ENCODE measurements around the gene GNPNAT1. TPM values are rescaled to one million over a fixed set of nuclear protein-coding genes. Genes with fewer than 3 reads are reported as not detected.

Gene GNPNAT1
- polyA plus RNA-seq, 1 of the 3 experiments (the other 2 are of a cell fraction): 15.2 TPM

DNA sequence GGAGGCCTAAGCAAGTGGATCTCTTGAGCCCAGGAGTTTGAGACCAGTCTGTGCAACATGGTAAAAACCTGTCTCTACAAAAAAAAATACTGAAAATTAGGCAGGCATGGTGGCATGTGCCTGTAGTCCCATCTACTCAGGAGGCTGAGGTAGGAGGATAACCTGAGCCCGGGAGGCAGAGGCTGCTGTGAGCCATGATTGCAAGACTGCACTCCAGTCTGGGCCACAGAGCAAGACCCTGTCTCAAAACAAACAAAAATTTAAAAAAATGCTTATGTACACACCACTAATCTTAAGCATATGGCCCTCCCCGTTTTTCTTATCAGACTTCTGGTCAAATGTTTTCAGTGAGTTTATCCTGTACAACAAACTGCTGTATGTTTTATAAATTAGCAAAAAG is 1.7 kb upstream of the GNPNAT1 start:
- Histone ChIP-seq H3K27me3 (ENCODE audit: insufficient read depth) (no peaks in the 10 kb centered on the region), H4K20me1 (ENCODE audit: insufficient read depth) (peaks cover 13% of the 10 kb centered on the region), H3K4me1 (ENCODE audit: control insufficient read depth in 1 of 2, insufficient read depth in 2 of 2, low read depth in 1 of 2, low read length in 1 of 2) (peaks cover 0 to 7% of the 10 kb centered on the region in 2 experiments; a peak in 2 of 4 replicates), H3K36me3 (replicated peaks in 1 of 2; ENCODE audit: control insufficient read depth in 1 of 2, insufficient read depth in 2 of 2, low read length in 1 of 2) (no peaks in the 10 kb centered on the region), H3K9me2 (no peaks in the 10 kb centered on the region), H3K9ac (no peak overlapping the region), H2AFZ (ENCODE audit: low read depth) (no peak overlapping the region), H3F3A (replicated peaks; ENCODE audit: insufficient read depth) (peaks cover 13% of the 10 kb centered on the region), H3K79me2 (ENCODE audit: insufficient read depth) (peaks cover 40% of the 10 kb centered on the region), H3K27ac (ENCODE audit: low read depth in 2 of 2, low read length in 1 of 2) (no peak overlapping the region), H3K4me3 (ENCODE audit: low read depth in 2 of 2, low read length in 1 of 2) (0 out of 4 replicates have a peak overlapping the region, but pooled peaks of 1 of the 2 experiments have one; percentile 56), H3K4me2 (peak overlapping the region; percentile 79; the same call in 1 of the 2 replicates), H3K9me3 (no peaks in the 10 kb centered on the region)
- 89% methylated on average over 2 of the region's 2 CpGs for WGBS (ENCODE audit: low lambda C conversion rate)
- DNase-seq: no peak
- POLR2A ChIA-PET: no interaction called here
- CTCF ChIA-PET: no interaction called here
- TF ChIP-seq RAD21 (IDR thresholded peaks at IDR 0.05; ENCODE audit: low read length): no peak
- TF ChIP-seq POLR2AphosphoS5 (IDR thresholded peaks at IDR 0.05; ENCODE audit: low read depth, low read length): no peak
- TF ChIP-seq, protein P1, sequence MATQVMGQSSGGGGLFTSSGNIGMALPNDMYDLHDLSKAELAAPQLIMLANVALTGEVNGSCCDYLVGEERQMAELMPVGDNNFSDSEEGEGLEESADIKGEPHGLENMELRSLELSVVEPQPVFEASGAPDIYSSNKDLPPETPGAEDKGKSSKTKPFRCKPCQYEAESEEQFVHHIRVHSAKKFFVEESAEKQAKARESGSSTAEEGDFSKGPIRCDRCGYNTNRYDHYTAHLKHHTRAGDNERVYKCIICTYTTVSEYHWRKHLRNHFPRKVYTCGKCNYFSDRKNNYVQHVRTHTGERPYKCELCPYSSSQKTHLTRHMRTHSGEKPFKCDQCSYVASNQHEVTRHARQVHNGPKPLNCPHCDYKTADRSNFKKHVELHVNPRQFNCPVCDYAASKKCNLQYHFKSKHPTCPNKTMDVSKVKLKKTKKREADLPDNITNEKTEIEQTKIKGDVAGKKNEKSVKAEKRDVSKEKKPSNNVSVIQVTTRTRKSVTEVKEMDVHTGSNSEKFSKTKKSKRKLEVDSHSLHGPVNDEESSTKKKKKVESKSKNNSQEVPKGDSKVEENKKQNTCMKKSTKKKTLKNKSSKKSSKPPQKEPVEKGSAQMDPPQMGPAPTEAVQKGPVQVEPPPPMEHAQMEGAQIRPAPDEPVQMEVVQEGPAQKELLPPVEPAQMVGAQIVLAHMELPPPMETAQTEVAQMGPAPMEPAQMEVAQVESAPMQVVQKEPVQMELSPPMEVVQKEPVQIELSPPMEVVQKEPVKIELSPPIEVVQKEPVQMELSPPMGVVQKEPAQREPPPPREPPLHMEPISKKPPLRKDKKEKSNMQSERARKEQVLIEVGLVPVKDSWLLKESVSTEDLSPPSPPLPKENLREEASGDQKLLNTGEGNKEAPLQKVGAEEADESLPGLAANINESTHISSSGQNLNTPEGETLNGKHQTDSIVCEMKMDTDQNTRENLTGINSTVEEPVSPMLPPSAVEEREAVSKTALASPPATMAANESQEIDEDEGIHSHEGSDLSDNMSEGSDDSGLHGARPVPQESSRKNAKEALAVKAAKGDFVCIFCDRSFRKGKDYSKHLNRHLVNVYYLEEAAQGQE (IDR thresholded peaks at IDR 0.05; ENCODE audit: low read depth, low read length): no peak
- no peak for TF ChIP-seq SIN3A (IDR thresholded peaks at IDR 0.05; ENCODE audit: borderline replicate concordance, low read depth, low read length)
- TF ChIP-seq TCF12 (IDR thresholded peaks at IDR 0.05): no peak
- no peak for TF ChIP-seq FOSL2 (IDR thresholded peaks at IDR 0.05; ENCODE audit: borderline replicate concordance, low read depth)
- TF ChIP-seq, protein P2, sequence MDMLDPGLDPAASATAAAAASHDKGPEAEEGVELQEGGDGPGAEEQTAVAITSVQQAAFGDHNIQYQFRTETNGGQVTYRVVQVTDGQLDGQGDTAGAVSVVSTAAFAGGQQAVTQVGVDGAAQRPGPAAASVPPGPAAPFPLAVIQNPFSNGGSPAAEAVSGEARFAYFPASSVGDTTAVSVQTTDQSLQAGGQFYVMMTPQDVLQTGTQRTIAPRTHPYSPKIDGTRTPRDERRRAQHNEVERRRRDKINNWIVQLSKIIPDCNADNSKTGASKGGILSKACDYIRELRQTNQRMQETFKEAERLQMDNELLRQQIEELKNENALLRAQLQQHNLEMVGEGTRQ (IDR thresholded peaks at IDR 0.05; ENCODE audit: borderline replicate concordance, low read depth, low read length): no peak
- no peak for TF ChIP-seq PBX3 (IDR thresholded peaks at IDR 0.05)
- no peak for TF ChIP-seq NFIC (IDR thresholded peaks at IDR 0.05; ENCODE audit: borderline replicate concordance)
- TF ChIP-seq GABPA (IDR thresholded peaks at IDR 0.05; ENCODE audit: low read depth): no peak
- no peak for TF ChIP-seq TEAD4 (IDR thresholded peaks at IDR 0.05; ENCODE audit: borderline replicate concordance, insufficient read depth)

DNA sequence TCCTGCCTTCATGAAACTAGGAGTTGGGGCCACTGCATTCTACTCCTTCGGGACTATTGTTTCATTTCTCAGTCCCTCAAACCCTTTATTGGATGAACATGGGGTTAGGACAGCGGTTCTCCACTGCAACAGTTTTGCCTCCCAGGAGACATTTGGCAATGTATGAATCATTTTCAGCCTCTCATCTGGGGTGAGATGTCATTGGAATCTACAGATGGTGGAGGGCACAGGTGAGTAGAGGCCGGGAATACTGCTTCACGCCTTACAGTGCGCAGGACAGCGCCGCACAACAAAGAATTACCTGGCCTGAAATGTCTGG is 649 bp upstream of the GNPNAT1 start:
- Histone ChIP-seq H3K4me3 (ENCODE audit: low read depth in 2 of 2, low read length in 1 of 2) (peak overlapping the region; percentile 56 to 70), H3K36me3 (replicated peaks in 1 of 2; ENCODE audit: control insufficient read depth in 1 of 2, insufficient read depth in 2 of 2, low read length in 1 of 2) (peaks cover 4 to 8% of the 10 kb centered on the region in 2 experiments), H3K79me2 (ENCODE audit: insufficient read depth) (peaks cover 50% of the 10 kb centered on the region), H2AFZ (ENCODE audit: low read depth) (peak overlapping the region; percentile 69), H4K20me1 (ENCODE audit: insufficient read depth) (peaks cover 18% of the 10 kb centered on the region), H3K4me1 (ENCODE audit: control insufficient read depth in 1 of 2, insufficient read depth in 2 of 2, low read depth in 1 of 2, low read length in 1 of 2) (peaks cover 0 to 7% of the 10 kb centered on the region in 2 experiments; a peak in 2 of 4 replicates), H3K9ac (peak overlapping the region; percentile 71), H3K27ac (ENCODE audit: low read depth in 2 of 2, low read length in 1 of 2) (peak overlapping the region; percentile 86 to 89), H3F3A (replicated peaks; ENCODE audit: insufficient read depth) (peaks cover 13% of the 10 kb centered on the region), H3K27me3 (ENCODE audit: insufficient read depth) (no peaks in the 10 kb centered on the region), H3K4me2 (peak overlapping the region; percentile 79), H3K9me3 (no peaks in the 10 kb centered on the region), H3K9me2 (no peaks in the 10 kb centered on the region)
- POLR2A ChIA-PET: interaction anchor here (1.0 to 2.1 kb wide), 3 partner anchors 33 to 240 kb away, joined by 3 to 4 read pairs (median 4); partner anchors contain the start of genes FERMT2, GPR137C and TXNDC16
- WGBS (ENCODE audit: low lambda C conversion rate): 54% methylated on average over 7 of the region's 7 CpGs
- no peak for DNase-seq
- CTCF ChIA-PET: no interaction called here
- TF ChIP-seq RXRA (IDR thresholded peaks at IDR 0.05; ENCODE audit: borderline replicate concordance, low read depth): no peak
- TF ChIP-seq FOXJ3 (CRISPR knock-in tag; IDR thresholded peaks at IDR 0.05): no peak
- TF ChIP-seq, protein P3, sequence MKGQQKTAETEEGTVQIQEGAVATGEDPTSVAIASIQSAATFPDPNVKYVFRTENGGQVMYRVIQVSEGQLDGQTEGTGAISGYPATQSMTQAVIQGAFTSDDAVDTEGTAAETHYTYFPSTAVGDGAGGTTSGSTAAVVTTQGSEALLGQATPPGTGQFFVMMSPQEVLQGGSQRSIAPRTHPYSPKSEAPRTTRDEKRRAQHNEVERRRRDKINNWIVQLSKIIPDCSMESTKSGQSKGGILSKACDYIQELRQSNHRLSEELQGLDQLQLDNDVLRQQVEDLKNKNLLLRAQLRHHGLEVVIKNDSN (IDR thresholded peaks at IDR 0.05; ENCODE audit: borderline replicate concordance, low read depth): no peak
- TF ChIP-seq EP300 (IDR thresholded peaks at IDR 0.05; ENCODE audit: borderline replicate concordance in 1 of 2, low read depth in 1 of 2, low read length in 1 of 2): 0 out of 4 replicates have a peak, but pooled peaks of 1 of the 2 experiments have one; percentile 10
- TF ChIP-seq POLR2AphosphoS5 (IDR thresholded peaks at IDR 0.05; ENCODE audit: low read depth, low read length): no peak

Data from SK-N-SH (cell line).